AG04449 (cell line): ENCODE measurements around the gene ASB10.

Experiments used
- CTCF ChIA-PET: fragments of 350-600 bp; formaldehyde crosslinking; extraction: SDS; loops from one replicate; lab custom pipeline; 2021; ENCODE audit warnings: antibody characterized with exemption; lab: Yijun Ruan, JAX
- POLR2A ChIA-PET: fragments of 400-600, 350-600 bp; formaldehyde crosslinking; extraction: SDS; loops from one replicate; lab custom pipeline; 2020; ENCODE audit warnings: antibody characterized with exemption, inconsistent platforms; lab: Yijun Ruan, JAX
- DNase-seq: peaks from one replicate; pipeline ENCODE4 v3.0.0-alpha.2; 2010; ENCODE audit warnings: low read depth, low spot score
- H3K4me3 ChIP-seq: 2 replicates; pipeline ENCODE4 v1.5.1; 2011; ENCODE audit warnings: low read depth, mild to moderate bottlenecking, control low read depth, low read length
- CTCF ChIP-seq: IDR thresholded peaks from one replicate; pipeline ENCODE4 v1.5.1; 2011; ENCODE audit warnings: mild to moderate bottlenecking, moderate library complexity, low read length, control low read depth, inconsistent platforms; ENCODE audit not compliant: insufficient read depth; ENCODE audit errors: missing control alignments

Gene ASB10

GRCh38 chr7:151174246-151175046 lies 12.6 kb downstream of the ASB10 start:
- POLR2A ChIA-PET: no interaction called here
- DNase-seq: no peak
- CTCF ChIA-PET: interaction anchor here (1.0 to 4.2 kb wide), 7 partner anchors 8 to 112 kb away, joined by 3 to 19 read pairs (median 4); no protein-coding TSS in a partner anchor

GRCh38 chr7:151173386-151174245 lies 13.4 kb downstream of the ASB10 start:
- ChIA-PET CTCF (interaction anchor here (0.6 to 1.3 kb wide), 10 partner anchors 9 to 211 kb away, joined by 3 to 8 read pairs (median 3); no protein-coding TSS in a partner anchor), POLR2A (no interaction called here)
- no peak for DNase-seq
- H3K4me3 ChIP-seq: no peak overlapping the region
- no peak for TF ChIP-seq CTCF

More at GRCh38 chr7:151174246-151175046, 12.6 kb downstream of the ASB10 start:
- H3K4me3 ChIP-seq: no peak overlapping the region
- TF ChIP-seq CTCF: no peak

- DNase-seq: no peak
- CTCF ChIA-PET: interaction anchor here (0.6 to 1.3 kb wide), 32 partner anchors 8 to 274 kb away, joined by 3 to 29 read pairs (median 4); partner anchors contain the start of gene ASB10
- POLR2A ChIA-PET: no interaction called here
- H3K4me3 ChIP-seq: no peak overlapping the region
- peak; percentile 100 for TF ChIP-seq CTCF
Observed at GRCh38 chr7:151172273-151173141, 14.5 kb downstream of the ASB10 start.

- POLR2A ChIA-PET: interaction anchor here (0.6 kb wide), 1 partner anchor 83 kb away, joined by 3 read pairs; no protein-coding TSS in a partner anchor
- no peak for DNase-seq
- CTCF ChIA-PET: interaction anchor here (1.0 to 6.5 kb wide), 12 partner anchors 9 to 270 kb away, joined by 3 to 41 read pairs (median 7); no protein-coding TSS in a partner anchor
- no peak for TF ChIP-seq CTCF
- no peak overlapping the region for H3K4me3 ChIP-seq
Observed at GRCh38 chr7:151168787-151169162, 18.3 kb downstream of the ASB10 start.

GRCh38 chr7:151168003-151168786 lies 18.9 kb downstream of the ASB10 start:
- TF ChIP-seq CTCF: peak; percentile 51
- DNase-seq: no peak
- ChIA-PET POLR2A (no interaction called here), CTCF (interaction anchor here (0.6 to 6.5 kb wide), 11 partner anchors 9 to 204 kb away, joined by 3 to 41 read pairs (median 4); no protein-coding TSS in a partner anchor)
- no peak overlapping the region for H3K4me3 ChIP-seq
